NCI-H2196 treated with DMSO at 0.1 percent for 48 hours (cell line): ENCODE results near the gene CCNQ.
A peak's percentile ranks its signal among the peaks of the same experiment; 100 is the strongest.

ENCODE experiments used
- DNase-seq: peaks from one replicate; lab custom pipeline; 2025; ENCODE audit not compliant: unreplicated experiment; lab: John Stamatoyannopoulos, UW

Gene CCNQ

GRCh38 chrX:153576239-153576870 is 22.6 kb downstream of the CCNQ start:
- DNase-seq = no peak

GRCh38 chrX:153573984-153574383 is 25.0 kb downstream of the CCNQ start:
- DNase-seq = no peak

- DNase-seq = no peak
Observed at GRCh38 chrX:153572601-153573000, 26.3 kb downstream of the CCNQ start.

GRCh38 chrX:153571534-153571908 is 27.4 kb downstream of the CCNQ start:
- no peak for DNase-seq

- no peak for DNase-seq
Observed at GRCh38 chrX:153569475-153569874, 29.5 kb downstream of the CCNQ start.

GRCh38 chrX:153568451-153569011 is 30.4 kb downstream of the CCNQ start:
- no peak for DNase-seq

- DNase-seq = no peak
Observed at GRCh38 chrX:153565996-153566580, 32.9 kb downstream of the CCNQ start.

- no peak for DNase-seq
Observed at GRCh38 chrX:153564047-153564606, 34.8 kb downstream of the CCNQ start.

GRCh38 chrX:153562546-153562945 is 36.4 kb downstream of the CCNQ start:
- no peak for DNase-seq

GRCh38 chrX:153561337-153561736 is 37.6 kb downstream of the CCNQ start:
- DNase-seq = no peak

- DNase-seq = no peak
Observed at GRCh38 chrX:153560466-153560865, 38.5 kb downstream of the CCNQ start.

- DNase-seq = no peak
Observed at GRCh38 chrX:153560000-153560399, 38.9 kb downstream of the CCNQ start.

GRCh38 chrX:153557618-153558355 is 41.2 kb downstream of the CCNQ start:
- no peak for DNase-seq

- DNase-seq = no peak
Observed at GRCh38 chrX:153556767-153557166, 42.2 kb downstream of the CCNQ start.

GRCh38 chrX:153554519-153555167 is 44.3 kb downstream of the CCNQ start:
- DNase-seq = peak; percentile 21

- DNase-seq = no peak
Observed at GRCh38 chrX:153551135-153551534, 47.8 kb downstream of the CCNQ start.

GRCh38 chrX:153549807-153550206 is 49.1 kb downstream of the CCNQ start:
- DNase-seq = no peak

GRCh38 chrX:153549231-153549630 is 49.7 kb downstream of the CCNQ start:
- DNase-seq = no peak

- no peak for DNase-seq
Observed at GRCh38 chrX:153547195-153547594, 51.7 kb downstream of the CCNQ start.

GRCh38 chrX:153546386-153546785 is 52.6 kb downstream of the CCNQ start:
- no peak for DNase-seq

GRCh38 chrX:153544727-153545126 is 54.2 kb downstream of the CCNQ start:
- DNase-seq = no peak
